Progenitor cell of endocrine pancreas (in vitro differentiated cells): ENCODE data around the gene CA5A. TPM values are rescaled to one million over a fixed set of nuclear protein-coding genes. Genes with fewer than 3 reads are reported as not detected.
"Not testable (repeated sequence)": the region's sequence is repeated elsewhere in the genome, so short reads cannot be mapped to it uniquely, and the experiment has no call there.

Source experiments
- DNase-seq: peaks from one replicate; pipeline ENCODE4 v3.0.0; 2021; ENCODE audit warnings: low spot score; ENCODE audit not compliant: unreplicated experiment
- H3K27ac Mint-ChIP-seq: 2 replicates; pipeline ENCODE4 v1.8.0; 2021; ENCODE audit warnings: mild to moderate bottlenecking, moderate library complexity, mixed read lengths
- H3K27me3 Mint-ChIP-seq: 2 replicates; pipeline ENCODE4 v1.8.0; 2021; ENCODE audit warnings: mixed read lengths
- H3K36me3 Mint-ChIP-seq: 2 replicates; pipeline ENCODE4 v1.8.0; 2022; ENCODE audit warnings: mixed read lengths; ENCODE audit not compliant: insufficient read depth
- H3K4me1 Mint-ChIP-seq: 2 replicates; pipeline ENCODE4 v1.8.0; 2021; ENCODE audit warnings: low read depth, mixed read lengths
- H3K4me3 Mint-ChIP-seq: 2 replicates; pipeline ENCODE4 v1.8.0; 2021; ENCODE audit warnings: low read depth, mild to moderate bottlenecking, moderate library complexity, mixed read lengths
- H3K9me3 Mint-ChIP-seq: 2 replicates; pipeline ENCODE4 v1.8.0; 2021; ENCODE audit warnings: low read depth, mixed read lengths
- total RNA-seq: library from RNA; stranded (reverse); gene quantifications from 2 replicates; pipeline ENCODE4 v1.2.1, GENCODE V29; 2021
- TF ChIP-seq, protein P1 (sequence below): fragments of 200-600 bp; sonication (generic); IDR thresholded peaks from one replicate; pipeline ENCODE4 v1.5.0; 2021; ENCODE audit warnings: antibody characterized with exemption, mild to moderate bottlenecking; ENCODE audit not compliant: unreplicated experiment

The CA5A gene
- total RNA-seq, 1 donor from 2014 or later = 0.36 TPM

DNA sequence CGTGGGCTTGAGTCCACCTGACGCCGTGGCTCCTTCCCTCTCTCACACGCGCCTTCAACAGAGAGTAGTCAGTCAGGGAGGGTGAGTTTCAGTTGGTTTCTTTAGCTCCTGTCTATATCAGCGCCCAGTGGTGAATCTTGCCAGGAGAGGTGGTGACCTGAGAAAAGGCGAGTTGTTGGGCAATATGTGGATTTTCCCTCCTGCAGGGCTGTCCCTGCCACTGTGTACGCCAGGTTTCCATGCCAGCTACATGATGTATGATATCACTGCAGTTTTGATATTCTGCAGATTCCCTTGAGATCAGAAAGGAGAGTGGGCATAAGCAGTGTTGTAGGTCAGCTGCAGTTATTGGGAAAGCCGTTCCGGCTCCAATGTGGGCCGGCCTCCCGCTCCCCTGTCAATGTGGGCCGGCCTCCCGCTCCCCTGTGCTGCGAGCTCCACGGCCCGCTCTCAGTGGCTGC, 46.3 kb upstream of the CA5A start:
- no peaks in the 10 kb centered on the region for H3K27me3 Mint-ChIP-seq
- DNase-seq = no peak
- no peak overlapping the region for H3K4me3 Mint-ChIP-seq
- H3K4me1 Mint-ChIP-seq = peaks cover 18% of the 10 kb centered on the region
- H3K36me3 Mint-ChIP-seq = peaks cover 26% of the 10 kb centered on the region
- no peaks in the 10 kb centered on the region for H3K9me3 Mint-ChIP-seq
- TF ChIP-seq, protein P1, sequence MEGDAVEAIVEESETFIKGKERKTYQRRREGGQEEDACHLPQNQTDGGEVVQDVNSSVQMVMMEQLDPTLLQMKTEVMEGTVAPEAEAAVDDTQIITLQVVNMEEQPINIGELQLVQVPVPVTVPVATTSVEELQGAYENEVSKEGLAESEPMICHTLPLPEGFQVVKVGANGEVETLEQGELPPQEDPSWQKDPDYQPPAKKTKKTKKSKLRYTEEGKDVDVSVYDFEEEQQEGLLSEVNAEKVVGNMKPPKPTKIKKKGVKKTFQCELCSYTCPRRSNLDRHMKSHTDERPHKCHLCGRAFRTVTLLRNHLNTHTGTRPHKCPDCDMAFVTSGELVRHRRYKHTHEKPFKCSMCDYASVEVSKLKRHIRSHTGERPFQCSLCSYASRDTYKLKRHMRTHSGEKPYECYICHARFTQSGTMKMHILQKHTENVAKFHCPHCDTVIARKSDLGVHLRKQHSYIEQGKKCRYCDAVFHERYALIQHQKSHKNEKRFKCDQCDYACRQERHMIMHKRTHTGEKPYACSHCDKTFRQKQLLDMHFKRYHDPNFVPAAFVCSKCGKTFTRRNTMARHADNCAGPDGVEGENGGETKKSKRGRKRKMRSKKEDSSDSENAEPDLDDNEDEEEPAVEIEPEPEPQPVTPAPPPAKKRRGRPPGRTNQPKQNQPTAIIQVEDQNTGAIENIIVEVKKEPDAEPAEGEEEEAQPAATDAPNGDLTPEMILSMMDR = no peak
- H3K27ac Mint-ChIP-seq = peak overlapping the region; percentile 41

DNA sequence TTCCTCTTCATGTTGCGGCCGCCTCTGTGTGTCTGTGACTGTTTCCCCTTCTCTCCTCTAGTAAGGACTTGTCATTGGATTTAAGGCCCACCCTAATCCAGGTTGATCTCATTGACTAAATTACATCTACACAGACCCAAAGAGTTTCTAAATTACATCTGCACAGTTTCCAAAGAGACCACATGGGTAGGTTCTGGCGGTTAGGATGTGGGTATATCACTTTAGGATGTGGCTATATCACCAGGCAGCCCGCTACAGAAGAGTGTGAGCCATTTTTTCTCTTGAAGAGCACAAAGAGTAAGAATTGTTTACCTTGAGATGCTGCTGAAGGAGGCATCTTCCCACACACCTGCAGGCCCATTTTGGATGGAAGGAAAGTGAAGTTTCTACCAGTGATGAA, 45.0 kb upstream of the CA5A start:
- H3K9me3 Mint-ChIP-seq, H3K27ac Mint-ChIP-seq, H3K4me3 Mint-ChIP-seq, DNase-seq, H3K27me3 Mint-ChIP-seq: not testable (repeated sequence)
- Mint-ChIP-seq H3K4me1 (peaks cover 18% of the 10 kb centered on the region), H3K36me3 (peaks cover 28% of the 10 kb centered on the region)

DNA sequence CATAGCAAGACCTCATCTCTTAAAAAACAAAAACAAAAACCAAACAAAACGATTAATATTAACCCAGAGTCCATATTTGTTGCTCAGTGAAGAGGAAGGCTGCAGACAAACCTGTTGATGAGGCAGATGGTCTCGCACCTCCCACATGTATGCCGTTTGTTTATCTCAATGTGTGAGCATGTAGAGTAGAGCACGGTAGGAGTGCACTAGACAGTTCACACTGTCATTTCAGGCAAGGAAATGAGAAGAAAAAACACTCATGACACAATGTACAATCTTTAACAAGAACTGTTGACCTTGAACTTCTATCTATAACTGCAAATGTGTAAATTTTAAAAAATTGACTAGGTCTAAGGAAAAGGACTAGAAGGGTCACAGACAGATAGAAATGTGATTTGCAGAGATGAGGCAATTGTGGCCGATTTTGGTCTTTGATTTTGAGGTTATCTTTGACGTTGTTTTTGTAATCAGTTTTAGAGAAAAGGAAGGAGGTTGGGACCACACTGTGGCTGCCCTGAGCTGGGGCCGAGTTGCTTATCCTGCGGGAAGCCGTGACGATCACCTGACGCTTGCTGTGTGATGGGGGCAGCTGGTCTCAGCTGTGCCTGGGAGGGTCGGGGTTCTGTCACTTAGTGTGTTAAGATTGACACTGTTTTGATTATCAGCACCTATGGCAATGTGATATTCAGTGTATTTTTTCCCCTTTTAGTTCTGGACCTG, 43.7 kb upstream of the CA5A start:
- H3K4me3 Mint-ChIP-seq, DNase-seq, H3K9me3 Mint-ChIP-seq, H3K27me3 Mint-ChIP-seq: not testable (repeated sequence)
- Mint-ChIP-seq H3K27ac (peak overlapping the region; percentile 76), H3K36me3 (peaks cover 28% of the 10 kb centered on the region), H3K4me1 (peaks cover 18% of the 10 kb centered on the region)

DNA sequence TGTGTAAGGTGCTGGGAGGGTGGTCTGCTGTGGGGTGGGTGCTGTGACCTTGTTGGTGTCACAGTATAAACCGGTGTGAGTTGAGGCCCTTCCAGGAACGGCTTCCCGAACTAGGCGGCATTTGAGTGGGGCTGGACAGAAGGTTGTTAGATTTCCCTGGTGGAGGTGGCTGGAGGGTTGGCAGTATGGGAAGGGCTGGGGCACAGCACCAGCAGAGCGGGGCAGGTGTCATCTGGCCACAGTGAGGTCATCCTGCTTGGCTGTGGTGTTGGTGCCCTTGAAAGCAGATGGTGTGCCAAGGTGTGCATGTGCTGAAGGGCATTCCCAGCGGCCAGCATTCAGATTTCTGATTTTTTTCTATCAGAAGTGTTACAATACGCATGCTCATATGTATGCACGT, 43.0 kb upstream of the CA5A start:
- Mint-ChIP-seq H3K4me3 (no peak overlapping the region), H3K27me3 (no peaks in the 10 kb centered on the region), H3K36me3 (peaks cover 25% of the 10 kb centered on the region), H3K27ac (no peak overlapping the region), H3K4me1 (peaks cover 18% of the 10 kb centered on the region), H3K9me3 (no peaks in the 10 kb centered on the region)
- TF ChIP-seq, protein P1 = no peak
- no peak for DNase-seq

DNA sequence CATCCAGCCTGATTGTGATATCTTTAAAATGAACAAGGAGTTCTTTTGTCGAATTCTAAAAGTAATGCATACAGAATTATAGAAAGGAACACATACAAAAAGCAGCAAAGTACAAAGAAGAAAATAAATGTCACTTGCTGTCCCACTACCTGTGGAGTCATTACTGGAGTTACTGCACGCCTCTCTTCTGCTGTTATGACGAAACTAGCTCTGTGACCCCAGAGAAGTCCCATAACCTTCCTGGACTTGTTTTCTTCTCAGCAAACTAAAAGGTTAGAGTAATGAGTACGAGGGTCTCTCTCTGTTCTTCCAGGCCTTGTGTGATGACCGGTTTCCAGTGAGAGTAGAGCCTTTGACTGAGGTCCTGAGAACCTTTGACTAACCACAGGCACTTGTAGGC, 41.8 kb upstream of the CA5A start:
- H3K9me3 Mint-ChIP-seq = no peaks in the 10 kb centered on the region
- H3K36me3 Mint-ChIP-seq = peaks cover 24% of the 10 kb centered on the region
- H3K27ac Mint-ChIP-seq = no peak overlapping the region
- TF ChIP-seq, protein P1 = no peak
- H3K4me1 Mint-ChIP-seq = peaks cover 16% of the 10 kb centered on the region
- DNase-seq = no peak
- no peak overlapping the region for H3K4me3 Mint-ChIP-seq
- no peaks in the 10 kb centered on the region for H3K27me3 Mint-ChIP-seq

DNA sequence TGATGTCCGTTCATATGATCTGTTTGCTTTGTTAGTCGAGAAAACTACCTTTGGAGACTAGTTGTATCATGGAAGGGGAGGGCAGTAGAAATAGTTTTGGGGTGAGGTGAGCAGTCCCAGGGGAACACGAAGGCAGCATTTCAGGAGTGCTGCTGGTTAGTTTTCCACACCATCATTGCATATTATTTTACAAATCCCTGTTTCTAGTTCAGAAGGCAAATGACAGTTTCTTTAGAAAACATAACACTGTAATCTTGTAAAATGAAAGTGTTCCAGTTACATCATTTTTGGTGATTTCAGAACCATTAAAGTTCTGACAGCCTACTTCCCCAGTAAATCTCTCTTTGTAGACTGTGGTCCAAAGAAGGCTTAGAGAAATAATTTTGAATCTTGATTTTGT, 40.3 kb upstream of the CA5A start:
- Mint-ChIP-seq H3K27me3 (no peaks in the 10 kb centered on the region), H3K9me3 (peaks cover 14% of the 10 kb centered on the region), H3K4me1 (peaks cover 13% of the 10 kb centered on the region), H3K36me3 (peaks cover 29% of the 10 kb centered on the region), H3K27ac (no peak overlapping the region), H3K4me3 (no peak overlapping the region)
- TF ChIP-seq, protein P1 = no peak
- no peak for DNase-seq
